CD4-positive, CD25-positive, alpha-beta regulatory T cell (primary cell): ENCODE measurements around the gene ETS2. TPM values are rescaled to one million over a fixed set of nuclear protein-coding genes. Genes with fewer than 3 reads are reported as not detected.

Source experiments
- ATAC-seq, 2 donors: fragments of 150-1000 bp; cut with Tn5 transposase; one replicate each; pipeline ENCODE4 v1.10.0; 2021; ENCODE audit warnings: low read depth in 2 of 2, moderate number of reproducible peaks in 2 of 2, moderate library complexity in 1 of 2
- DNase-seq, 3 donors: peaks; one replicate each; pipeline versions ENCODE4 v3.0.0 to v3.0.0-alpha.2; 2012 to 2022; ENCODE audit warnings: mixed read lengths in 1 of 3
- H3K27ac ChIP-seq: one replicate; pipeline ENCODE4 v1.7.0; 2013; ENCODE audit warnings: mild to moderate bottlenecking, low read length; ENCODE audit not compliant: insufficient read depth, poor library complexity, severe bottlenecking
- H3K27me3 ChIP-seq: one replicate; pipeline ENCODE4 v1.7.0; 2013; ENCODE audit warnings: low read length; ENCODE audit not compliant: control insufficient read depth, insufficient read depth
- H3K36me3 ChIP-seq: one replicate; pipeline ENCODE4 v1.7.0; 2013; ENCODE audit warnings: mild to moderate bottlenecking, low read length, moderate library complexity; ENCODE audit not compliant: control insufficient read depth, insufficient read depth
- H3K4me1 ChIP-seq: 2 replicates; pipeline ENCODE4 v1.7.0; 2013; ENCODE audit warnings: mild to moderate bottlenecking, low read length; ENCODE audit not compliant: insufficient read depth, control insufficient read depth, poor library complexity, severe bottlenecking
- H3K4me3 ChIP-seq: one replicate; pipeline ENCODE4 v1.7.0; 2013; ENCODE audit warnings: low read depth, mild to moderate bottlenecking, low read length, moderate library complexity
- H3K9me3 ChIP-seq, 2 experiments: 1 replicate in 1 of 2; 2 replicates in 1 of 2; pipeline ENCODE4 v1.7.0; 2013; ENCODE audit warnings: low read length in 2 of 2, mild to moderate bottlenecking in 1 of 2, moderate library complexity in 1 of 2; ENCODE audit not compliant: control insufficient read depth in 2 of 2
- H3K27ac Mint-ChIP-seq, 3 donors: one replicate each; pipeline ENCODE4 v1.8.0; 2020 to 2022; ENCODE audit warnings: mild to moderate bottlenecking in 3 of 3, mixed read lengths in 3 of 3, moderate library complexity in 2 of 3
- H3K27me3 Mint-ChIP-seq: one replicate; pipeline ENCODE4 v1.8.0; 2022; ENCODE audit warnings: mild to moderate bottlenecking, mixed read lengths
- H3K36me3 Mint-ChIP-seq: one replicate; pipeline ENCODE4 v1.8.0; 2020; ENCODE audit warnings: mixed read lengths
- H3K4me1 Mint-ChIP-seq, 4 donors: one replicate each; pipeline ENCODE4 v1.8.0; 2020 to 2022; ENCODE audit warnings: mixed read lengths in 4 of 4, mild to moderate bottlenecking in 1 of 4
- H3K4me3 Mint-ChIP-seq, 4 donors: one replicate each; pipeline ENCODE4 v1.8.0; 2020 to 2022; ENCODE audit warnings: mild to moderate bottlenecking in 4 of 4, mixed read lengths in 4 of 4, moderate library complexity in 3 of 4
- H3K9me3 Mint-ChIP-seq, 7 donors: one replicate each; pipeline ENCODE4 v1.8.0; 2020 to 2022; ENCODE audit warnings: mixed read lengths in 7 of 7, mild to moderate bottlenecking in 3 of 7, moderate library complexity in 2 of 7
- polyA plus RNA-seq, 4 donors: library from polyadenylated mRNA; unstranded; fragments of 300-500 nt; fragmentation: Illumina TruSeq; gene quantifications; one replicate each; pipeline ENCODE4 v1.2.3, GENCODE V29; 2021
- total RNA-seq: library from RNA; stranded (reverse); gene quantifications from one replicate; pipeline ENCODE4 v1.2.3, GENCODE V29; 2022

The ETS2 gene
- total and polyA plus RNA-seq, 5 donors from 2014 or later = 2.6 to 12.3 (median 5.1) TPM

DNA sequence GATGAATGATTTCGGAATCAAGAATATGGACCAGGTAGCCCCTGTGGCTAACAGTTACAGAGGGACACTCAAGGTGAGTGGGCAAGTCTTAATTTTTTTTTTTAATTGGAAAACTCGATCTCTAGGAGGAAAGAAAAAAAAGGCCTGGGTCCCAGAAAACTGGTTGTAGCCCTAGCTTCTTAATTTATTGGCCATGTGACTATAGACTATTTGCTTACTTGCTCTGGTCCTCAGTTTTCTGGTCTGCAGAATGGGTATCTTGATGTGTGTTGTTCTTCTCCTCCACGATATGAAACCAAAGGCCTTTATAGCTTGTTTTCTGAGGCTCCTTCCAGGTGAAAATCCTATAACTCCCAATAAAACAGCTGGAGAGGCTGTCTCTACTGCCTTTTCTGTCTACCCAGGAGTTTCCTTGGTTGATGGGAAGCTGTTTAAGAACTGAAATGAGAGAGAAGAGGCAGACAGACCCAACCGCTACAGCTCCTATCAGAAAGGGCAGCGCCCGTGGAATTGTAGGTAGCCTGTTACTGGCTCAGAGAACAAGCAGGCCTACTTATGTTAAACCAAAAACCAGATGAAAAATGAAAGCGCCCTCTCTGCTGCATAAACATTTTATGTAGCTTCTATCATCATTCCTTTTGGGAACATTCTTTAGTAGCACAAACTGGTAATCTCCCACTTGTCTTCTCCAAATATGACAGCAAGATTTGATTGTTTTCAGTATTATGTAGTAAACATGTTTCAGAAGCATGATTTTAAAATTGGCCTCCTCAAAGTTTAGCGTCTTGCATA is 4.5 kb downstream of the ETS2 start:
- Mint-ChIP-seq H3K36me3 (peaks cover 33% of the 10 kb centered on the region), H3K27me3 (peaks cover 4% of the 10 kb centered on the region), H3K4me3 (peak overlapping the region in 1 of 4 donors; percentile 20), H3K4me1 (peaks cover 0 to 25% (median 22%) of the 10 kb centered on the region in 4 donors), H3K27ac (no peak overlapping the region), H3K9me3 (peaks cover 0 to 2% (median 0%) of the 10 kb centered on the region in 7 donors)
- Histone ChIP-seq H3K9me3 (no peaks in the 10 kb centered on the region), H3K27me3 (no peaks in the 10 kb centered on the region), H3K27ac (no peak overlapping the region), H3K4me1 (peaks cover 17% of the 10 kb centered on the region), H3K4me3 (no peak overlapping the region), H3K36me3 (peaks cover 16% of the 10 kb centered on the region)
- ATAC-seq = no peak
- no peak for DNase-seq

DNA sequence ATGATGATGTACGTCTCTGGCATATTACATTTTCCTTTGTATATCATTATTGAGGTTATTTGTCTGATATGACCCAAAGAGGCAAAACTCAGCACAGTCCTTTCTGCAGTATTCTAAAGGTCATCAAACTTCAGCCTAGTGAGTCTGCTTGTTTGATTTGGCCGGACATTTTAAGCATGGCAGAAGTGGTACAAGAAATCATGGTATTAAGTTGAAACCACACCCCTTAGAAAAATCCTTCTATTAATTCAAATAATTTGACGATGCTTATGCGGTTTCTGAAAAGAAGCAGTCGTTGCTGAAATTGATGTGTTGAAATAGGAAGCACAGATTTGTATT is 5.1 kb downstream of the ETS2 start:
- Mint-ChIP-seq H3K9me3 (peaks cover 0 to 2% (median 0%) of the 10 kb centered on the region in 7 donors), H3K27me3 (peaks cover 4% of the 10 kb centered on the region), H3K4me1 (peaks cover 0 to 25% (median 22%) of the 10 kb centered on the region in 4 donors), H3K36me3 (peaks cover 36% of the 10 kb centered on the region), H3K4me3 (peak overlapping the region in 1 of 4 donors; percentile 20), H3K27ac (no peak overlapping the region)
- DNase-seq (no peak), ATAC-seq (no peak)
- Histone ChIP-seq H3K9me3 (no peaks in the 10 kb centered on the region), H3K4me3 (no peak overlapping the region), H3K36me3 (peaks cover 16% of the 10 kb centered on the region), H3K27me3 (no peaks in the 10 kb centered on the region), H3K27ac (no peak overlapping the region), H3K4me1 (peaks cover 16% of the 10 kb centered on the region)

DNA sequence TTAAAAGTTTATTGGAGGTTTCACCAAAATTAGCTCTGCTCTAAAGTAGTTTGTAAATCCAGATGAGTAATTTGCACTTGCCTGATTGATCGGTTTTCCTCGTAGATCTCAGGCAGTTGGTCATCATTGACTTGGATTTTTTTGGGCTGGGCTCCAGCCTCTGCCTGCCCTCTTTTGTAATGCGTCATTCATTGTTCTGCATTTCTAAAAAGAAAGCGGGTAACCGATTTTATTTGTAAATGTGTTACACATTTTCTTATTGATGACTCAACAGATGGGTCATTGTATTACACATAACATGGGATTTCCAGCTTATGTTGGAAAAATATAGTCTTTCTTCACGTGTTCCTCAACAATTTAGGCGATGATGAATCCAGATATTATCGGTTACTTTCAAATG is 5.5 kb downstream of the ETS2 start:
- DNase-seq (no peak), ATAC-seq (no peak)
- H3K36me3 ChIP-seq = peaks cover 19% of the 10 kb centered on the region
- peaks cover 16% of the 10 kb centered on the region for H3K4me1 ChIP-seq
- Mint-ChIP-seq H3K36me3 (peaks cover 37% of the 10 kb centered on the region), H3K9me3 (peaks cover 0 to 2% (median 0%) of the 10 kb centered on the region in 7 donors), H3K4me1 (peaks cover 0 to 25% (median 22%) of the 10 kb centered on the region in 4 donors), H3K27ac (no peak overlapping the region), H3K4me3 (peak overlapping the region in 1 of 4 donors; percentile 38), H3K27me3 (peaks cover 4% of the 10 kb centered on the region)
- no peaks in the 10 kb centered on the region for H3K27me3 ChIP-seq
- H3K4me3 ChIP-seq = no peak overlapping the region
- H3K27ac ChIP-seq = no peak overlapping the region
- no peaks in the 10 kb centered on the region for H3K9me3 ChIP-seq

DNA sequence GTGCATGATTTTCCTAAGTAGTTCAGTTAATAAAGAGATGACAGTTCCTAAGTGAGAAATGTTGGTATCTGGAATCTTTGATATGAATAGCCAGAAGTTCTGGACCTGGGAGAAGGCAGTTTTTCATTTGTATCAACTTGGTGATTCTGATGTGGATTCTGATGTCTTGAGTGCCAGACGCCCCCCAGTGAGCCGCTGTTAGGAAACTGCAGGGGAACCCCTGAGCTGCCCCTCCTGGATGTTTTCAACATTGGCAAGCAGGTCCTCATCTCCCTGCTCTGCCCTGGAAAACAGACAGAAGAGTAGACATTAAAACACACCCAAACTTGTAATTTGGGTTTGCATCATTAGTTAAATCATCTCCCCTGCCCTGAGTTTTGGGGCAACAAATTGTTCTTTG is 7.4 kb downstream of the ETS2 start:
- H3K4me1 Mint-ChIP-seq = peaks cover 4 to 8% (median 7%) of the 10 kb centered on the region in 4 donors
- Histone ChIP-seq H3K27me3 (no peaks in the 10 kb centered on the region), H3K36me3 (peaks cover 37% of the 10 kb centered on the region), H3K27ac (no peak overlapping the region), H3K4me1 (no peaks in the 10 kb centered on the region), H3K9me3 (no peaks in the 10 kb centered on the region), H3K4me3 (no peak overlapping the region)
- ATAC-seq (no peak), DNase-seq (no peak)
- H3K4me3 Mint-ChIP-seq = no peak overlapping the region
- H3K27ac Mint-ChIP-seq = no peak overlapping the region
- no peaks in the 10 kb centered on the region for H3K9me3 Mint-ChIP-seq
- peaks cover 55% of the 10 kb centered on the region for H3K36me3 Mint-ChIP-seq
- H3K27me3 Mint-ChIP-seq = no peaks in the 10 kb centered on the region

DNA sequence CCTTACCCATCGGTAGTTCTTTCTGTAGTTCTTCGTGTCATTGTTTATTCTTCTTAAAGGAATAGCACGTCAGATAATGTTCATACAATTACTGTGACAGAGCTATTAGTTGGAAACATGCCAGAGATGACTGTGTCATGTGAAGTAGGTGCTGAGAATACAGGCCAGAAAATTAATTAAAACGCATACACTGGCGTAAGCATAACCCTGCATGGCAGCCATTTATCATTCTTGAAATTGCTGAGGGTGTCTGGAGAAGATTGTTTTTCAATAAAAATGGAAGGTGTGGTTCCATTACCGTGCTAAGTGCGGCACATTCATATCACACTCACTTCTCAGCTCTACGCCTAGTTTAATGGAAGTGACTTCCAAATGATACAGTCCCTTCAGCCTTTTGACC is 7.8 kb downstream of the ETS2 start:
- H3K4me1 Mint-ChIP-seq = peaks cover 4 to 5% (median 4%) of the 10 kb centered on the region in 4 donors
- no peak for ATAC-seq
- Histone ChIP-seq H3K4me3 (no peak overlapping the region), H3K27me3 (no peaks in the 10 kb centered on the region), H3K36me3 (peaks cover 41% of the 10 kb centered on the region), H3K27ac (no peak overlapping the region), H3K9me3 (no peaks in the 10 kb centered on the region), H3K4me1 (no peaks in the 10 kb centered on the region)
- no peak overlapping the region for H3K27ac Mint-ChIP-seq
- H3K4me3 Mint-ChIP-seq = no peak overlapping the region
- H3K27me3 Mint-ChIP-seq = no peaks in the 10 kb centered on the region
- no peaks in the 10 kb centered on the region for H3K9me3 Mint-ChIP-seq
- no peak for DNase-seq
- peaks cover 58% of the 10 kb centered on the region for H3K36me3 Mint-ChIP-seq

DNA sequence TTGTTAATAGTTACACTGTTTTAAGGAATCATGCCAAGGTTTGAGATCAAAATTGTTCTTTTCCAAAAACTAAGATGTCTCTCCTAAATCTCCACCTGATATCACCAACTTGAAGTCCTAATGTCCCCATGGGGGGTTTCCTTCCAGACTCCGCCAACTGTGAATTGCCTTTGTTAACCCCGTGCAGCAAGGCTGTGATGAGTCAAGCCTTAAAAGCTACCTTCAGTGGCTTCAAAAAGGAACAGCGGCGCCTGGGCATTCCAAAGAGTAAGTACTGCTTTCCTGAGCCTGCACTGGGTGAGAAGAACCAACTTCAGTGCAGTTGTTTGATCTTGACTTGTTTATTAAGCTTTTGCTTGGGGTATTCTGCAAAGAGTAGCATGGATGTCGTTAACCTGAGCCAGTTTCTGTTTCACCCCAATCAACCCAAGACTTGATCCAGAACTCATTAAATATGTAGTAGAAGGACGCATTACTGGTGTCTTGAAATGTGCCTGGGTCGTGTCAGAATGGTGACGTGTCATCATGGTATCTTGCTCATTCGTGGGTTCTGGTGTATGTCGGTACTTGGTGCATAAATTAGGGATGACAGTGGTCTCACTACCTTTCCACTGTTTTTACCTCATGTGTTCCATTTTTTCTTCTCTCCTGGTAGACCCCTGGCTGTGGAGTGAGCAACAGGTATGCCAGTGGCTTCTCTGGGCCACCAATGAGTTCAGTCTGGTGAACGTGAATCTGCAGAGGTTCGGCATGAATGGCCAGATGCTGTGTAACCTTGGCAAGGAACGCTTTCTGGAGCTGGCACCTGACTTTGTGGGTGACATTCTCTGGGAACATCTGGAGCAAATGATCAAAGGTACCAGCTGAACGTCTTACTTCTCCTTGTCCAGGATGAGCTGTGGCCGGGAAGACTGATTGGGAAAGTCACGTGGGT is 8.7 kb downstream of the ETS2 start:
- H3K27me3 Mint-ChIP-seq = no peaks in the 10 kb centered on the region
- no peak overlapping the region for H3K4me3 Mint-ChIP-seq
- Histone ChIP-seq H3K4me1 (no peaks in the 10 kb centered on the region), H3K27me3 (no peaks in the 10 kb centered on the region), H3K4me3 (no peak overlapping the region), H3K27ac (no peak overlapping the region), H3K36me3 (peaks cover 49% of the 10 kb centered on the region), H3K9me3 (no peaks in the 10 kb centered on the region)
- ATAC-seq = no peak
- H3K4me1 Mint-ChIP-seq = peaks cover 0 to 5% (median 2%) of the 10 kb centered on the region in 4 donors
- peaks cover 67% of the 10 kb centered on the region for H3K36me3 Mint-ChIP-seq
- no peak for DNase-seq
- peaks cover 0 to 5% (median 0%) of the 10 kb centered on the region in 7 donors for H3K9me3 Mint-ChIP-seq
- H3K27ac Mint-ChIP-seq = peak overlapping the region in 2 of 3 donors; percentile 29 to 68

DNA sequence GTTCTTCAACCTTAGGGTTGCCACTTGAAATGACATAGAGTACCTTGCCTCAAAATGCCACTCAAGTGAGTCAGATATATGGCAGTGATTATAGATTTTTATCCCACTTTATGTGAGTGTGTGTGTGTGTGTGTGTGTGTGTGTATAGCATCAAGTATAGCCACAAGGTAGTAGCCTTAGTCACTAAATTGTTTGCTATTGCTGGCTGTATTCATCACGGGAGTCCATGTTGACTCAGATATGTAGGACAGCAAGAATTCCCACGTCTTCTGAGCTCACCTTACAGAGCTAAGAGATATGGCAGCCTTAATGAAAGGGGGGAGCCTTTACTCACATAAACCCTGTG is 9.3 kb downstream of the ETS2 start:
- no peak overlapping the region for H3K4me3 Mint-ChIP-seq
- DNase-seq = no peak
- Histone ChIP-seq H3K4me3 (no peak overlapping the region), H3K36me3 (peaks cover 56% of the 10 kb centered on the region), H3K27me3 (no peaks in the 10 kb centered on the region), H3K4me1 (no peaks in the 10 kb centered on the region), H3K9me3 (no peaks in the 10 kb centered on the region), H3K27ac (no peak overlapping the region)
- no peak overlapping the region for H3K27ac Mint-ChIP-seq
- H3K27me3 Mint-ChIP-seq = no peaks in the 10 kb centered on the region
- no peak for ATAC-seq
- H3K9me3 Mint-ChIP-seq = peaks cover 0 to 5% (median 0%) of the 10 kb centered on the region in 7 donors
- H3K4me1 Mint-ChIP-seq = peaks cover 0 to 4% (median 2%) of the 10 kb centered on the region in 4 donors
- H3K36me3 Mint-ChIP-seq = peaks cover 67% of the 10 kb centered on the region
